Measurements from ENCODE around the gene ALCAM.

GRCh38 chr3:105369500-105370371, 3.0 kb downstream of the ALCAM start:
- TF ChIP-seq, protein P1, sequence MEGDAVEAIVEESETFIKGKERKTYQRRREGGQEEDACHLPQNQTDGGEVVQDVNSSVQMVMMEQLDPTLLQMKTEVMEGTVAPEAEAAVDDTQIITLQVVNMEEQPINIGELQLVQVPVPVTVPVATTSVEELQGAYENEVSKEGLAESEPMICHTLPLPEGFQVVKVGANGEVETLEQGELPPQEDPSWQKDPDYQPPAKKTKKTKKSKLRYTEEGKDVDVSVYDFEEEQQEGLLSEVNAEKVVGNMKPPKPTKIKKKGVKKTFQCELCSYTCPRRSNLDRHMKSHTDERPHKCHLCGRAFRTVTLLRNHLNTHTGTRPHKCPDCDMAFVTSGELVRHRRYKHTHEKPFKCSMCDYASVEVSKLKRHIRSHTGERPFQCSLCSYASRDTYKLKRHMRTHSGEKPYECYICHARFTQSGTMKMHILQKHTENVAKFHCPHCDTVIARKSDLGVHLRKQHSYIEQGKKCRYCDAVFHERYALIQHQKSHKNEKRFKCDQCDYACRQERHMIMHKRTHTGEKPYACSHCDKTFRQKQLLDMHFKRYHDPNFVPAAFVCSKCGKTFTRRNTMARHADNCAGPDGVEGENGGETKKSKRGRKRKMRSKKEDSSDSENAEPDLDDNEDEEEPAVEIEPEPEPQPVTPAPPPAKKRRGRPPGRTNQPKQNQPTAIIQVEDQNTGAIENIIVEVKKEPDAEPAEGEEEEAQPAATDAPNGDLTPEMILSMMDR (IDR thresholded peaks at IDR 0.05), result peak in 3 of 4 experiments; percentile 48 to 64 (median 63)
- TF ChIP-seq POLR2AphosphoS5 (IDR thresholded peaks at IDR 0.05) (no peak), POLR2A (IDR thresholded peaks at IDR 0.05) (no peak)
